ENCODE measurements around the gene ZNF518A. TPM values are rescaled to one million over a fixed set of nuclear protein-coding genes. Genes with fewer than 3 reads are reported as not detected.

ZNF518A gene
- total RNA-seq, 1 experiment from 2014 or later: 16.0 TPM

DNA sequence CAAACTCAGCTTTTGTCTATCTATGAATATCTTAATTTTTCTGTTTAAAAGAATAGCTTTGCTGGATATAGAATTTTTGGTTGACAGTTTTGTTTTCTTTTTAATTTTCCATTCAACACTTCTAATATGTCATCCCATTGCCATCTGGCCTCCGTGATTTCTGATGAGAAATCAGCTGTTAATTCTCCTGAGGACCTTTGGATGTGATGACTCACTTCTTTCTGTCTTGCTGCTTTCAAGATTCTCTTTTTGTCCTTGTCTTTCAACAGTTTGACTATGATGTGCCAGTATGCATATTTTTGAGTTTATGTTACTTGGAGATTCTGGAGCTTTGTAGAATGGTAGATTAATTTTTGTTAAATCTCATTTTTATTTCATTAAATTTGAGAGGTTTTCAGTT, 38.4 kb downstream of the ZNF518A start:
- Mint-ChIP-seq H3K36me3 (ENCODE audit: insufficient read depth, unreplicated experiment) (no peaks in the 10 kb centered on the region), H3K27ac (ENCODE audit: unreplicated experiment) (no peak overlapping the region), H3K27me3 (ENCODE audit: unreplicated experiment) (no peaks in the 10 kb centered on the region), H3K4me1 (ENCODE audit: low read depth, unreplicated experiment) (no peaks in the 10 kb centered on the region), H3K4me3 (ENCODE audit: low read depth, unreplicated experiment) (no peak overlapping the region), H3K9me3 (ENCODE audit: low read depth, unreplicated experiment) (no peaks in the 10 kb centered on the region)
- no peak for TF ChIP-seq CTCF (IDR thresholded peaks at IDR 0.05; ENCODE audit: unreplicated experiment)
- DNase-seq: no peak
- no TSS peak for BruUV-seq (replicated peaks)
- intact Hi-C loops (cut with micrococcal nuclease; ENCODE audit: unreplicated experiment): no loop called here
- CTCF ChIA-PET: no interaction called here

DNA sequence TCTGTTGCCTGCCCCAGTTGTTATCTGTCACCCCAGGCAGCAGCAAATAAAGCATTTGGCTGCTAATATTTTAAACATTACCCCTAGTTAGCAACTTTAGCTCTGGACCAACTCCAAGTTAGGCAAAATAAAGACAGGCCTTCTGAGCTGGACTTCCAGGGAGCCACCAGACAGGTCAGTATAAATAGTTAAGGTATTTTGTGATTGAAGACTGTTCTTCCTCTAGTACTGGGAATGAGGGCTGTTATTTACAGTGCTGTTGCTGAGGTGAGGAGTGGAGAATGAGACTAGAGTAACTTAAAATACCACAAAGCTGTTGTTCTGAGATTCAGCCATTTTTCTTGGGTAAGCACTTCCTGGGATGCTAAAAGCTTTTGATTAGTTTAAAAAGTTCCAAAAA, 40.1 kb downstream of the ZNF518A start:
- H3K9me3 Mint-ChIP-seq (ENCODE audit: low read depth, unreplicated experiment): no peaks in the 10 kb centered on the region
- no peaks in the 10 kb centered on the region for H3K4me1 Mint-ChIP-seq (ENCODE audit: low read depth, unreplicated experiment)
- intact Hi-C loops (cut with micrococcal nuclease; ENCODE audit: unreplicated experiment): no loop called here
- no peak overlapping the region for H3K27ac Mint-ChIP-seq (ENCODE audit: unreplicated experiment)
- H3K4me3 Mint-ChIP-seq (ENCODE audit: low read depth, unreplicated experiment): no peak overlapping the region
- H3K36me3 Mint-ChIP-seq (ENCODE audit: insufficient read depth, unreplicated experiment): no peaks in the 10 kb centered on the region
- CTCF ChIA-PET: no interaction called here
- BruUV-seq (replicated peaks): no TSS peak
- H3K27me3 Mint-ChIP-seq (ENCODE audit: unreplicated experiment): no peaks in the 10 kb centered on the region
- no peak for TF ChIP-seq CTCF (IDR thresholded peaks at IDR 0.05; ENCODE audit: unreplicated experiment)
- no peak for DNase-seq

- H3K36me3 Mint-ChIP-seq (ENCODE audit: insufficient read depth, unreplicated experiment): no peaks in the 10 kb centered on the region
- DNase-seq: no peak
- peaks cover 4% of the 10 kb centered on the region for H3K9me3 Mint-ChIP-seq (ENCODE audit: low read depth, unreplicated experiment)
- no peaks in the 10 kb centered on the region for H3K27me3 Mint-ChIP-seq (ENCODE audit: unreplicated experiment)
- H3K4me3 Mint-ChIP-seq (ENCODE audit: low read depth, unreplicated experiment): no peak overlapping the region
- BruUV-seq (replicated peaks): no TSS peak
- no peaks in the 10 kb centered on the region for H3K4me1 Mint-ChIP-seq (ENCODE audit: low read depth, unreplicated experiment)
- TF ChIP-seq CTCF (IDR thresholded peaks at IDR 0.05; ENCODE audit: unreplicated experiment): no peak
- no peak overlapping the region for H3K27ac Mint-ChIP-seq (ENCODE audit: unreplicated experiment)
- intact Hi-C loops (cut with micrococcal nuclease; ENCODE audit: unreplicated experiment): no loop called here
- CTCF ChIA-PET: interaction anchor here (0.5 kb wide), 1 partner anchor 470 kb away, joined by 3 read pairs; no protein-coding TSS in a partner anchor
Measured at GRCh38 chr10:96172666-96173065, 42.6 kb downstream of the ZNF518A start.

GRCh38 chr10:96176985-96177384, 46.9 kb downstream of the ZNF518A start:
- H3K4me3 Mint-ChIP-seq (ENCODE audit: low read depth, unreplicated experiment): no peak overlapping the region
- TF ChIP-seq CTCF (IDR thresholded peaks at IDR 0.05; ENCODE audit: unreplicated experiment): no peak
- no TSS peak for BruUV-seq (replicated peaks)
- CTCF ChIA-PET: no interaction called here
- no peak overlapping the region for H3K27ac Mint-ChIP-seq (ENCODE audit: unreplicated experiment)
- peaks cover 4% of the 10 kb centered on the region for H3K9me3 Mint-ChIP-seq (ENCODE audit: low read depth, unreplicated experiment)
- H3K4me1 Mint-ChIP-seq (ENCODE audit: low read depth, unreplicated experiment): no peaks in the 10 kb centered on the region
- intact Hi-C loops (cut with micrococcal nuclease; ENCODE audit: unreplicated experiment): no loop called here
- no peak for DNase-seq
- no peaks in the 10 kb centered on the region for H3K36me3 Mint-ChIP-seq (ENCODE audit: insufficient read depth, unreplicated experiment)
- no peaks in the 10 kb centered on the region for H3K27me3 Mint-ChIP-seq (ENCODE audit: unreplicated experiment)
